Mesodermal cell (in vitro differentiated cells): ENCODE measurements around the gene LEMD2.

Source experiments
- H3K27ac ChIP-seq: 2 replicates; pipeline ENCODE4 v1.7.0; 2013; ENCODE audit warnings: mild to moderate bottlenecking, low read depth, low read length, moderate library complexity; ENCODE audit not compliant: severe bottlenecking
- H3K36me3 ChIP-seq: 2 replicates; pipeline ENCODE4 v1.7.1; 2013; ENCODE audit warnings: mild to moderate bottlenecking, low read length, moderate library complexity; ENCODE audit not compliant: control insufficient read depth, insufficient read depth
- H3K4me1 ChIP-seq: one replicate; pipeline ENCODE4 v1.7.1; 2013; ENCODE audit warnings: mild to moderate bottlenecking, low read length; ENCODE audit not compliant: insufficient read depth, control insufficient read depth, poor library complexity, severe bottlenecking
- H3K4me3 ChIP-seq: 2 replicates; pipeline ENCODE4 v1.7.0; 2013; ENCODE audit warnings: low read length, control low read depth, mild to moderate bottlenecking; ENCODE audit not compliant: insufficient read depth, poor library complexity, severe bottlenecking; ENCODE audit errors: extremely low read depth
- H3K9me3 ChIP-seq: 2 replicates; pipeline ENCODE4 v1.7.1; 2013; ENCODE audit warnings: mild to moderate bottlenecking, low read length, moderate library complexity; ENCODE audit not compliant: control insufficient read depth
- WGBS, 2 experiments: methylation state at CpG; one replicate each; pipeline ENCODE4 v1.1.5; 2013; ENCODE audit warnings: missing lambda C conversion rate in 2 of 2; ENCODE audit not compliant: insufficient coverage in 2 of 2; 5-methylcytosine and 5-hydroxymethylcytosine counted together

Gene LEMD2

GRCh38 chr6:33828452-33828763 is 39.5 kb upstream of the LEMD2 start:
- H3K9me3 ChIP-seq: no peaks in the 10 kb centered on the region
- 47 to 62% methylated on average over 3 of the region's 4 CpGs for WGBS, 2 experiments
- no peaks in the 10 kb centered on the region for H3K36me3 ChIP-seq
- H3K4me1 ChIP-seq: peaks cover 11% of the 10 kb centered on the region
- H3K4me3 ChIP-seq: no peak overlapping the region
- no peak overlapping the region for H3K27ac ChIP-seq

GRCh38 chr6:33827546-33828451 is 38.9 kb upstream of the LEMD2 start:
- no peaks in the 10 kb centered on the region for H3K36me3 ChIP-seq
- no peak overlapping the region for H3K4me3 ChIP-seq
- no peak overlapping the region for H3K27ac ChIP-seq
- peaks cover 11% of the 10 kb centered on the region for H3K4me1 ChIP-seq
- 89 to 90% methylated on average over 7 to 8 of the region's 14 CpGs for WGBS, 2 experiments
- no peaks in the 10 kb centered on the region for H3K9me3 ChIP-seq

GRCh38 chr6:33826537-33826936 is 37.6 kb upstream of the LEMD2 start:
- Histone ChIP-seq H3K4me1 (peaks cover 11% of the 10 kb centered on the region), H3K9me3 (no peaks in the 10 kb centered on the region), H3K27ac (no peak overlapping the region), H3K4me3 (no peak overlapping the region), H3K36me3 (no peaks in the 10 kb centered on the region)
- 70 to 80% methylated on average over 2 of the region's 2 CpGs for WGBS, 2 experiments

GRCh38 chr6:33824461-33825154 is 35.7 kb upstream of the LEMD2 start:
- H3K27ac ChIP-seq: no peak overlapping the region
- no peaks in the 10 kb centered on the region for H3K9me3 ChIP-seq
- WGBS, 2 experiments: 77 to 80% methylated on average over 14 of the region's 15 CpGs
- H3K36me3 ChIP-seq: no peaks in the 10 kb centered on the region
- peaks cover 11% of the 10 kb centered on the region for H3K4me1 ChIP-seq
- H3K4me3 ChIP-seq: no peak overlapping the region

GRCh38 chr6:33823806-33824205 is 34.9 kb upstream of the LEMD2 start:
- 83% methylated on average over 1 of the region's 2 CpGs; no CpG with 5 or more reads in 1 of the 2 experiments for WGBS, 2 experiments
- no peak overlapping the region for H3K4me3 ChIP-seq
- no peaks in the 10 kb centered on the region for H3K9me3 ChIP-seq
- no peaks in the 10 kb centered on the region for H3K36me3 ChIP-seq
- H3K4me1 ChIP-seq: peaks cover 7% of the 10 kb centered on the region
- H3K27ac ChIP-seq: no peak overlapping the region

- WGBS, 2 experiments: 75 to 83% methylated on average over 5 to 10 of the region's 10 CpGs
- Histone ChIP-seq H3K4me3 (no peak overlapping the region), H3K4me1 (peaks cover 7% of the 10 kb centered on the region), H3K36me3 (no peaks in the 10 kb centered on the region), H3K27ac (no peak overlapping the region), H3K9me3 (no peaks in the 10 kb centered on the region)
Observed at GRCh38 chr6:33822575-33823395, 33.9 kb upstream of the LEMD2 start.

- Histone ChIP-seq H3K36me3 (no peaks in the 10 kb centered on the region), H3K9me3 (no peaks in the 10 kb centered on the region), H3K27ac (no peak overlapping the region), H3K4me1 (peaks cover 7% of the 10 kb centered on the region), H3K4me3 (no peak overlapping the region)
- WGBS, 2 experiments: 75 to 85% methylated on average over 3 to 4 of the region's 7 CpGs
Observed at GRCh38 chr6:33820784-33821520, 32.0 kb upstream of the LEMD2 start.

GRCh38 chr6:33820243-33820642 is 31.3 kb upstream of the LEMD2 start:
- WGBS, 2 experiments: 91% methylated on average over 5 to 8 of the region's 10 CpGs
- H3K36me3 ChIP-seq: no peaks in the 10 kb centered on the region
- H3K27ac ChIP-seq: no peak overlapping the region
- peaks cover 7% of the 10 kb centered on the region for H3K4me1 ChIP-seq
- no peaks in the 10 kb centered on the region for H3K9me3 ChIP-seq
- H3K4me3 ChIP-seq: no peak overlapping the region

- H3K4me1 ChIP-seq: no peaks in the 10 kb centered on the region
- no peaks in the 10 kb centered on the region for H3K9me3 ChIP-seq
- H3K27ac ChIP-seq: no peak overlapping the region
- H3K36me3 ChIP-seq: no peaks in the 10 kb centered on the region
- H3K4me3 ChIP-seq: no peak overlapping the region
- 76 to 84% methylated on average over 4 of the region's 4 CpGs for WGBS, 2 experiments
Observed at GRCh38 chr6:33819021-33819420, 30.1 kb upstream of the LEMD2 start.

- H3K36me3 ChIP-seq: no peaks in the 10 kb centered on the region
- no peaks in the 10 kb centered on the region for H3K9me3 ChIP-seq
- 80 to 90% methylated on average over 3 of the region's 3 CpGs for WGBS, 2 experiments
- no peak overlapping the region for H3K4me3 ChIP-seq
- H3K27ac ChIP-seq: no peak overlapping the region
- no peaks in the 10 kb centered on the region for H3K4me1 ChIP-seq
Observed at GRCh38 chr6:33818293-33818692, 29.4 kb upstream of the LEMD2 start.
